Gastrocnemius medialis (tissue), 4 donors: ENCODE data around the gene TRIO.

Experiments used
- POLR2A ChIP-seq, 2 donors: fragments of 450-650 bp; IDR thresholded peaks; one replicate each; pipeline ENCODE4 v1.6.1; 2017; ENCODE audit warnings: antibody characterized with exemption in 2 of 2, mild to moderate bottlenecking in 2 of 2, moderate library complexity in 2 of 2
- TF ChIP-seq, protein P1 (sequence below), 5 experiments: fragments of 450-650 bp in 3 of 5; fragments of 200-600 bp in 2 of 5; sonication (generic) in 2 of 5; IDR thresholded peaks in 4 of 5; conservative IDR thresholded peaks in 1 of 5; 1 replicate in 4 of 5; 2 replicates in 1 of 5; pipeline ENCODE4 v1.5.1; 2016 to 2019; ENCODE audit warnings: antibody characterized with exemption in 5 of 5, mild to moderate bottlenecking in 3 of 5, moderate library complexity in 3 of 5

GRCh38 chr5:14410394-14411201, 267.5 kb downstream of the TRIO start:
- TF ChIP-seq, protein P1, sequence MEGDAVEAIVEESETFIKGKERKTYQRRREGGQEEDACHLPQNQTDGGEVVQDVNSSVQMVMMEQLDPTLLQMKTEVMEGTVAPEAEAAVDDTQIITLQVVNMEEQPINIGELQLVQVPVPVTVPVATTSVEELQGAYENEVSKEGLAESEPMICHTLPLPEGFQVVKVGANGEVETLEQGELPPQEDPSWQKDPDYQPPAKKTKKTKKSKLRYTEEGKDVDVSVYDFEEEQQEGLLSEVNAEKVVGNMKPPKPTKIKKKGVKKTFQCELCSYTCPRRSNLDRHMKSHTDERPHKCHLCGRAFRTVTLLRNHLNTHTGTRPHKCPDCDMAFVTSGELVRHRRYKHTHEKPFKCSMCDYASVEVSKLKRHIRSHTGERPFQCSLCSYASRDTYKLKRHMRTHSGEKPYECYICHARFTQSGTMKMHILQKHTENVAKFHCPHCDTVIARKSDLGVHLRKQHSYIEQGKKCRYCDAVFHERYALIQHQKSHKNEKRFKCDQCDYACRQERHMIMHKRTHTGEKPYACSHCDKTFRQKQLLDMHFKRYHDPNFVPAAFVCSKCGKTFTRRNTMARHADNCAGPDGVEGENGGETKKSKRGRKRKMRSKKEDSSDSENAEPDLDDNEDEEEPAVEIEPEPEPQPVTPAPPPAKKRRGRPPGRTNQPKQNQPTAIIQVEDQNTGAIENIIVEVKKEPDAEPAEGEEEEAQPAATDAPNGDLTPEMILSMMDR (IDR thresholded peaks at IDR 0.05 in 4 of 5, conservative IDR thresholded peaks at IDR 0.05 in 1 of 5), result no peak
- TF ChIP-seq POLR2A (IDR thresholded peaks at IDR 0.05), result no peak
